ENCODE measurements around the gene PTPRU. TPM values are rescaled to one million over a fixed set of nuclear protein-coding genes. Genes with fewer than 3 reads are reported as not detected.

PTPRU gene
- total RNA-seq (2014; rRNA removed), result 25.7 and 31.4 TPM in 2 replicates
- Bru-seq, nascent RNA, result percentile 52 among the genes with signal in this experiment
- percentile 52 among the genes with signal in this experiment for BruChase-seq, experiment 1, labeled RNA remaining after a 6-hour chase
- BruChase-seq, experiment 2, labeled RNA remaining after a 2-hour chase, result percentile 55 among the genes with signal in this experiment
- long read RNA-seq, full-length matches to known transcripts, result 5 of 47 reads
- long read RNA-seq, partial matches to known transcripts, result 33 of 47 reads
- long read RNA-seq, other reads (novel, unspliced or antisense), result 9 of 47 reads

DNA sequence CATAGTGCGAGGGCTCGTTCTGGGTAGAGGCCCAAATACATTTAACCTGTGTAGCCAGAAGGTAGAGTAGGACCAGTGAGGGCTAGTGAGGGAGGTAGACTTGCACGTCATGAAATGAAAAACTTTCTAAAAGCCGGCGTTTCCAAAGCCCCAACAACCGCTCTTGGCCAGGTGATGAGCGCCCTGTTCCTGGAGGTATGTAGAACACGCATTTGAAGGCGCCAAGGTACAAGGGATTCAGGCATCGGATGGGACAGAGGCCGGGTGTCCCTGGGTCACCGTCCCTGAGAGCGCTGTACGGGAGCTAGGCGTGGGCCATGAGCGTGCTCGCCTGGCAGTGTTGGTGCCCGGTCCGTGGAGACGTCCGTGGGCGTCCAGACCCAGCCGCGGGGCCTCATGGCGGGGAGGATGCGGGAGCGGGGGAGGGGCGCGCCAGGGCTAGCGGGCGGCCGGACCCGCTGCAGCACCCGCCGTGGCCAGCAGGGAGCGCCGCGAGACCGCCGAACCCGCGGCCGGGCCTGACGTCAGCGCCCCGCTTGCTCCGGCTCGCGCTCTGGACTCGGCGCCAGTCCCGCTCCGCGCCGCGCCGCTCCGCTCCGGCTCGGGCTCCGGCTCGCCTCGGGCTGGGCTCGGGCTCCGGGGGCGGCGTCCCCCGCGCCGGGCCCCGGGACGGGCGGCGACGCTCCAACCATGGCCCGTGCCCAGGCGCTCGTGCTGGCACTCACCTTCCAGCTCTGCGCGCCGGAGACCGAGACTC is at the start of gene PTPRU:
Gene PTPRU, plus strand, starts transcription at position 568 of the 757 bp plus-strand sequence. Its CDS starts 123 bp downstream, at position 691.
- DNase-seq (peak; percentile 80), ATAC-seq (peak; percentile 52)
- no TSS peak for BruUV-seq (replicated peaks)
- H2AFZ ChIP-seq (ENCODE audit: low read length), result peak within 1 kb of the TSS; percentile 83
- H3K27ac ChIP-seq (ENCODE audit: low read length), result no peak within 1 kb of the TSS
- H3K4me1 ChIP-seq (ENCODE audit: insufficient read depth, low read length), result peaks cover 24% of the 10 kb centered on the region
- no peaks in the 10 kb centered on the region for H3K36me3 ChIP-seq (ENCODE audit: low read depth, low read length)
- H4K20me1 ChIP-seq (ENCODE audit: low read length), result no peaks in the 10 kb centered on the region
- ChIA-PET POLR2A (ENCODE audit: unreplicated experiment) (no interaction called here), CTCF (interaction anchor here (0.5 to 1.0 kb wide), 2 partner anchors 453 to 1144 kb away, joined by 3 to 4 read pairs; no protein-coding TSS in a partner anchor)
- peaks cover 32% of the 10 kb centered on the region for H3K79me2 ChIP-seq (ENCODE audit: low read length)
- H3K4me3 ChIP-seq (ENCODE audit: low read length), result peak within 1 kb of the TSS; percentile 90
- intact Hi-C loops (cut with micrococcal nuclease), result loop anchor here (5.0 to 10.0 kb wide), 7 partner anchors 336 to 1481 kb away; no protein-coding TSS in a partner anchor
- TF ChIP-seq EZH2phosphoT487 (IDR thresholded peaks at IDR 0.05; ENCODE audit: borderline replicate concordance, low read length), result no peak
- TF ChIP-seq, protein P1, sequence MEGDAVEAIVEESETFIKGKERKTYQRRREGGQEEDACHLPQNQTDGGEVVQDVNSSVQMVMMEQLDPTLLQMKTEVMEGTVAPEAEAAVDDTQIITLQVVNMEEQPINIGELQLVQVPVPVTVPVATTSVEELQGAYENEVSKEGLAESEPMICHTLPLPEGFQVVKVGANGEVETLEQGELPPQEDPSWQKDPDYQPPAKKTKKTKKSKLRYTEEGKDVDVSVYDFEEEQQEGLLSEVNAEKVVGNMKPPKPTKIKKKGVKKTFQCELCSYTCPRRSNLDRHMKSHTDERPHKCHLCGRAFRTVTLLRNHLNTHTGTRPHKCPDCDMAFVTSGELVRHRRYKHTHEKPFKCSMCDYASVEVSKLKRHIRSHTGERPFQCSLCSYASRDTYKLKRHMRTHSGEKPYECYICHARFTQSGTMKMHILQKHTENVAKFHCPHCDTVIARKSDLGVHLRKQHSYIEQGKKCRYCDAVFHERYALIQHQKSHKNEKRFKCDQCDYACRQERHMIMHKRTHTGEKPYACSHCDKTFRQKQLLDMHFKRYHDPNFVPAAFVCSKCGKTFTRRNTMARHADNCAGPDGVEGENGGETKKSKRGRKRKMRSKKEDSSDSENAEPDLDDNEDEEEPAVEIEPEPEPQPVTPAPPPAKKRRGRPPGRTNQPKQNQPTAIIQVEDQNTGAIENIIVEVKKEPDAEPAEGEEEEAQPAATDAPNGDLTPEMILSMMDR (conservative IDR thresholded peaks at IDR 0.05; ENCODE audit: low read depth, low read length), result peak; percentile 56
- no peaks in the 10 kb centered on the region for H3K9me2 ChIP-seq (replicated peaks; ENCODE audit: low read length)
- H3F3A ChIP-seq (ENCODE audit: low read length, unreplicated experiment), result no peaks in the 10 kb centered on the region
- no peaks in the 10 kb centered on the region for H3K9me3 ChIP-seq (ENCODE audit: low read length)
- H3K4me2 ChIP-seq (ENCODE audit: low read length), result peak within 1 kb of the TSS; percentile 85
- H3K9ac ChIP-seq (ENCODE audit: low read length), result peak within 1 kb of the TSS; percentile 60
- no peaks in the 10 kb centered on the region for H3K27me3 ChIP-seq (ENCODE audit: low read length)

DNA sequence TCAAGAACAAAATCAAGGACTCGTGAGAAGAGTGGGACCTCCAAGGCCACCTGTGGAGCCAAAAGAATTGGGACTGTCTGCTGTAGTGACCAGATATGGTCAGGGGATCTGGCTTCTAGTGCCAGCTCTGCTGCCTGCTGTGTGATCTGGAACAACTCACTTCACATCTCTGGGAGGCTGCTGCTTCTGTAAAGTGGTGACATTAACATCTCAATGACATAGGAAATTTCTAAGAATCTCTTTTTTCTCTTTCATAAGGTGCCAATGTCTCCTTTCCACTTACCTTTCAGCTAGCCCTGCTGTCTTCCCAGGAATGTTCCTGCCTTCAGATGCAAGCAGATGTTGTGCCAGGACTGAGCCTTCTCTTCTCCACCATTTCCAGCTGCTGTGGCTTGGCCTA is 49.6 kb upstream of the PTPRU start:
- TF ChIP-seq EZH2 (IDR thresholded peaks at IDR 0.05; ENCODE audit: low read length, unreplicated experiment) (no peak), EZH2phosphoT487 (IDR thresholded peaks at IDR 0.05; ENCODE audit: borderline replicate concordance, low read length) (no peak)
- TF ChIP-seq, protein P1 (conservative IDR thresholded peaks at IDR 0.05; ENCODE audit: low read depth, low read length), result no peak
- Histone ChIP-seq H3K4me2 (ENCODE audit: low read length) (no peak overlapping the region), H3K4me1 (ENCODE audit: insufficient read depth, low read length) (peaks cover 9% of the 10 kb centered on the region), H3K9me3 (ENCODE audit: low read length) (no peaks in the 10 kb centered on the region), H3K27me3 (ENCODE audit: low read length) (no peaks in the 10 kb centered on the region), H3K9ac (ENCODE audit: low read length) (no peak overlapping the region), H3K4me3 (ENCODE audit: low read length) (no peak overlapping the region), H3K27ac (ENCODE audit: low read length) (no peak overlapping the region), H3K9me2 (replicated peaks; ENCODE audit: low read length) (no peaks in the 10 kb centered on the region), H4K20me1 (ENCODE audit: low read length) (no peaks in the 10 kb centered on the region), H3K36me3 (ENCODE audit: low read depth, low read length) (no peaks in the 10 kb centered on the region), H2AFZ (ENCODE audit: low read length) (no peak overlapping the region), H3K79me2 (ENCODE audit: low read length) (no peaks in the 10 kb centered on the region), H3F3A (ENCODE audit: low read length, unreplicated experiment) (no peaks in the 10 kb centered on the region)
- no TSS peak for BruUV-seq (replicated peaks)
- intact Hi-C loops (cut with micrococcal nuclease), result loop anchor here (10.0 kb wide), 1 partner anchor 142 kb away; no protein-coding TSS in a partner anchor
- ATAC-seq (no peak), DNase-seq (no peak)
- ChIA-PET CTCF (no interaction called here), POLR2A (ENCODE audit: unreplicated experiment) (no interaction called here)
